ENCODE measurements around the gene RAB8B. TPM values are rescaled to one million over a fixed set of nuclear protein-coding genes. Genes with fewer than 3 reads are reported as not detected.

RAB8B gene
- total RNA-seq (2016; rRNA removed; fragmentation: Illumina TruSeq; extraction: Trizol) (14.2 and 20.4 TPM in 2 replicates), polyA plus RNA-seq (2011; rRNA removed) (4.7 and 6.8 TPM in 2 replicates), polyA minus RNA-seq (2011; rRNA and poly(A)+ RNA removed; ENCODE audit: low replicate concordance) (4.8 and 5.9 TPM in 2 replicates), Bru-seq, nascent RNA (percentile 55 among the genes with signal in this experiment), BruChase-seq, experiment 1, labeled RNA remaining after a 6-hour chase (percentile 69 among the genes with signal in this experiment), BruChase-seq, experiment 2, labeled RNA remaining after a 2-hour chase (percentile 58 among the genes with signal in this experiment)
- 0.79 and 1.7 TPM in 2 replicates for total RNA-seq (2016; cell fraction: cytosol; rRNA removed; fragmentation: Illumina TruSeq; extraction: Trizol; ENCODE audit: low read depth)
- total RNA-seq (2016; cell fraction: insoluble cytoplasmic fraction; rRNA removed; fragmentation: Illumina TruSeq; extraction: Trizol), result 14.3 and 23.1 TPM in 2 replicates
- 4.1 and 5.5 TPM in 2 replicates for total RNA-seq (2016; cell fraction: membrane; rRNA removed; fragmentation: Illumina TruSeq; extraction: Trizol)
- total RNA-seq (2016; cell fraction: nucleus; rRNA removed; fragmentation: Illumina TruSeq; extraction: Trizol), result 7.3 and 8.0 TPM in 2 replicates
- 2.3 and 3.5 TPM in 2 replicates for polyA plus RNA-seq (2011; cell fraction: cytosol; rRNA removed)
- polyA plus RNA-seq (2011; cell fraction: nucleus; rRNA removed), result 3.0 TPM in 2 replicates
- 5.3 and 8.5 TPM in 2 replicates for polyA plus RNA-seq (2012)
- polyA plus RNA-seq (2016; cell fraction: cytosol; fragmentation: Illumina TruSeq; extraction: Trizol; ENCODE audit: low read depth), result 1.4 and 1.5 TPM in 2 replicates
- 11.3 and 13.5 TPM in 2 replicates for polyA plus RNA-seq (2016; cell fraction: insoluble cytoplasmic fraction; fragmentation: Illumina TruSeq; extraction: Trizol; ENCODE audit: low read depth)
- 2.8 and 2.9 TPM in 2 replicates for polyA plus RNA-seq (2016; cell fraction: membrane; fragmentation: Illumina TruSeq; extraction: Trizol; ENCODE audit: low read depth)
- polyA plus RNA-seq (2016; cell fraction: nucleus; fragmentation: Illumina TruSeq; extraction: Trizol; ENCODE audit: insufficient read depth, low read depth), result 7.1 and 7.6 TPM in 2 replicates
- polyA minus RNA-seq (2011; cell fraction: cytosol; rRNA and poly(A)+ RNA removed), result 22.2 and 22.6 TPM in 2 replicates
- 5.2 and 8.2 TPM in 2 replicates for polyA minus RNA-seq (2011; cell fraction: nucleus; rRNA and poly(A)+ RNA removed)
- long read RNA-seq, experiment 1, full-length matches to known transcripts, result 2 of 5 reads
- long read RNA-seq, experiment 1, partial matches to known transcripts, result 0 of 5 reads
- long read RNA-seq, experiment 1, other reads (novel, unspliced or antisense), result 3 of 5 reads
- long read RNA-seq, experiment 2, partial matches to known transcripts, result 0 of 12 reads
- long read RNA-seq, experiment 2, other reads (novel, unspliced or antisense), result 12 of 12 reads

DNA sequence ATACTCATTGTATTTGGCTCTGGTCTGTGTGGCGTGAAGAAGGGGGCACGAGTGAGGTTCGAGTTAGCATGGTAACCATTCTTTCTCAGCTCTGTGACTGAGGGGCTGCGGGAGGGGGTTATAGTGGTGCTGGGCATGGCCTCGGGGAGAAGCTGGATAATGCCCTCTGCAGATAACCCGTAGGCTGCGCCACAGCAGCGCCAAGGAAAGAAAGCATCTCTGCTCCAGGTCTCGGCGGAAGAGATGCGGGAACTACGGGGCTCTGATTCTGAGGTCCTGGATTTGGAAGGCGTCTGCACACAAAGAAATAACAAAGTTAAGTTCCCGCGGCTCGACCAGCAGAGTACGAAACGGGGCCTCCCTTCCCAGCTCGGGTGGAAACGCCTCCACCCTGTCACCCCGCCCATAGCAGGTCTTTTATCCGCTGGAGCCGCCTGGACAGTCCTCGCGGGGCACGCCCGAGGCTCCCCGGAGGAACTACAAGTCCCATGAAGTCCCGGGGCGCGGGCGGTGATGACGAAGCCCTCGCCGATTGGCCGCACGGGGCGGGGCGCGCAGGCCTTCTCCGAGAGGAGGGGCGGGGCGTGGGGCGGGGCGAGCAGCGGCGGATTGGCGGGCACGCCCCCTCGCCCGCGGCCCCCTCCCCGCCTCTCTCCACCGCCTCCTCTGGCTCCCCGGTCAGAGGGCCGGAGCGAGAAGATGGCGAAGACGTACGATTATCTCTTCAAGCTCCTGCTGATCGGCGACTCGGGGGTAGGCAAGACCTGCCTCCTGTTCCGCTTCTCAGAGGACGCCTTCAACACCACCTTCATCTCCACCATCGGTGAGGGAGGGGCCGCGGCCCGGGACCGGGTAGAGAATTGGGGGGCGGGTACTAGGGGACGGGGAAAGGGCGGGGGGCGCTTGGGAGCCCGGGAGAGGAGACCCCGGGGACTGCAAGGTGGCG lies at the start of gene RAB8B:
RAB8B (plus strand) TSS at position 681 of the 946 bp plus-strand sequence; CDS start at position 700, 19 bp downstream.
- ChIA-PET CTCF (ENCODE audit: low intra/inter-chr PET ratio, low total read pairs) (no interaction called here), POLR2A (interaction anchor here (0.6 to 2.9 kb wide), 7 partner anchors 9 to 86 kb away, joined by 3 to 26 read pairs (median 3); partner anchors contain the start of gene RPS27L)
- no peaks in the 10 kb centered on the region for H3K36me3 ChIP-seq (replicated peaks in 1 of 2; ENCODE audit: control insufficient read depth in 1 of 2, insufficient read depth in 2 of 2, low read length in 2 of 2)
- DNase-seq (ENCODE audit: low spot score), result peak; percentile 89
- ATAC-seq, result peak; percentile 98
- peaks cover 77% of the 10 kb centered on the region for H3K4me1 ChIP-seq (ENCODE audit: insufficient read depth, low read length)
- H3K27ac ChIP-seq (ENCODE audit: extremely low read length, insufficient read depth, low read length), result no peak within 1 kb of the TSS
- in situ Hi-C loops (cut with HindIII; ENCODE audit: extremely low pct_ligation_motif_present, low pct_unique_long_range_greater_than_20kb) (no loop called here), intact Hi-C loops (cut with micrococcal nuclease; ENCODE audit: unreplicated experiment) (loop anchor here (5.0 kb wide), 1 partner anchor 88 kb away; the partner anchor contains the start of gene APH1B)
- peak within 1 kb of the TSS; percentile 69 for H3K9ac ChIP-seq (ENCODE audit: insufficient read depth, low read depth, low read length)
- 0% methylated on average over 31 of the region's 77 CpGs for WGBS (ENCODE audit: low lambda C conversion rate)
- peak within 1 kb of the TSS; percentile 98 for H3K4me2 ChIP-seq (ENCODE audit: low read depth, low read length)
- H4K20me1 ChIP-seq (ENCODE audit: insufficient read depth, low read length), result no peaks in the 10 kb centered on the region
- H3K9me3 ChIP-seq (ENCODE audit: low read length), result no peaks in the 10 kb centered on the region
- H3K27me3 ChIP-seq (ENCODE audit: control insufficient read depth in 1 of 2, insufficient read depth in 2 of 2, low read length in 2 of 2), result no peaks in the 10 kb centered on the region; a peak in 1 of 5 replicates
- H2AFZ ChIP-seq (ENCODE audit: low read length), result peak within 1 kb of the TSS; percentile 83
- FAIRE-seq, result no peak
- H3K4me3 ChIP-seq (replicated peaks in 1 of 3; ENCODE audit: insufficient read depth in 1 of 3, low read depth in 2 of 3, low read length in 3 of 3), result peak within 1 kb of the TSS; percentile 82 to 93 (median 85)
- H3K79me2 ChIP-seq (ENCODE audit: insufficient read depth, low read length), result peaks cover 17% of the 10 kb centered on the region
- BruUV-seq (replicated peaks), result no TSS peak
- TF ChIP-seq, protein P1, sequence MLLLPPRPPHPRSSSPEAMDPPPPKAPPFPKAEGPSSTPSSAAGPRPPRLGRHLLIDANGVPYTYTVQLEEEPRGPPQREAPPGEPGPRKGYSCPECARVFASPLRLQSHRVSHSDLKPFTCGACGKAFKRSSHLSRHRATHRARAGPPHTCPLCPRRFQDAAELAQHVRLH (CRISPR knock-in tag; IDR thresholded peaks at IDR 0.05; ENCODE audit: borderline replicate concordance, low read depth), result no peak
- TF ChIP-seq NFIC (IDR thresholded peaks at IDR 0.05; ENCODE audit: low read length), result no peak
- TF ChIP-seq DNMT1 (CRISPR knock-in tag; IDR thresholded peaks at IDR 0.05), result no peak
- peak; percentile 37; the same call in 1 of the 2 replicates for TF ChIP-seq ZNF556 (CRISPR knock-in tag; IDR thresholded peaks at IDR 0.05; ENCODE audit: borderline replicate concordance)
- TF ChIP-seq TBL1XR1 (IDR thresholded peaks at IDR 0.05; ENCODE audit: borderline replicate concordance, low read length, partially characterized antibody), result peak; percentile 21
- TF ChIP-seq PHF20 (CRISPR knock-in tag; IDR thresholded peaks at IDR 0.05), result no peak
- TF ChIP-seq, protein P2, sequence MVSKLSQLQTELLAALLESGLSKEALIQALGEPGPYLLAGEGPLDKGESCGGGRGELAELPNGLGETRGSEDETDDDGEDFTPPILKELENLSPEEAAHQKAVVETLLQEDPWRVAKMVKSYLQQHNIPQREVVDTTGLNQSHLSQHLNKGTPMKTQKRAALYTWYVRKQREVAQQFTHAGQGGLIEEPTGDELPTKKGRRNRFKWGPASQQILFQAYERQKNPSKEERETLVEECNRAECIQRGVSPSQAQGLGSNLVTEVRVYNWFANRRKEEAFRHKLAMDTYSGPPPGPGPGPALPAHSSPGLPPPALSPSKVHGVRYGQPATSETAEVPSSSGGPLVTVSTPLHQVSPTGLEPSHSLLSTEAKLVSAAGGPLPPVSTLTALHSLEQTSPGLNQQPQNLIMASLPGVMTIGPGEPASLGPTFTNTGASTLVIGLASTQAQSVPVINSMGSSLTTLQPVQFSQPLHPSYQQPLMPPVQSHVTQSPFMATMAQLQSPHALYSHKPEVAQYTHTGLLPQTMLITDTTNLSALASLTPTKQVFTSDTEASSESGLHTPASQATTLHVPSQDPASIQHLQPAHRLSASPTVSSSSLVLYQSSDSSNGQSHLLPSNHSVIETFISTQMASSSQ (IDR thresholded peaks at IDR 0.05; ENCODE audit: low read depth), result no peak
- TF ChIP-seq, protein P2 (CRISPR knock-in tag; IDR thresholded peaks at IDR 0.05; ENCODE audit: borderline replicate concordance), result peak; percentile 17; the same call in 1 of the 2 replicates
- peak; percentile 37 for TF ChIP-seq ZNF350 (CRISPR knock-in tag; IDR thresholded peaks at IDR 0.05; ENCODE audit: borderline replicate concordance, low read depth)
- no peak for TF ChIP-seq TRIM24 (CRISPR knock-in tag; IDR thresholded peaks at IDR 0.05)
- no peak for TF ChIP-seq ZNF713 (CRISPR knock-in tag; IDR thresholded peaks at IDR 0.05)

Data from HepG2 (cell line).